SK-MEL-5 (cell line): ENCODE measurements around the gene ABCC1. TPM values are rescaled to one million over a fixed set of nuclear protein-coding genes. Genes with fewer than 3 reads are reported as not detected.
"Not testable (repeated sequence)": the region's sequence is repeated elsewhere in the genome, so short reads cannot be mapped to it uniquely, and the experiment has no call there.

Experiments used
- DNase-seq: peaks from one replicate; pipeline ENCODE4 v3.0.0-alpha.2; 2016; ENCODE audit warnings: low read depth, low spot score
- in situ Hi-C: cut with HindIII; loops from 2 replicates; pipeline ENCODE4 v1.10.0; 2016; ENCODE audit warnings: low sequenced_read_pairs, high pct_unique_total_duplicates, low pct_unique_long_range_greater_than_20kb
- total RNA-seq: library from RNA; depleted of rRNA; stranded (reverse); fragments of >200 nt; shearing (Covaris generic); gene quantifications from 2 replicates; pipeline ENCODE4 v1.2.3, GENCODE V29; 2014; rRNA removed

The ABCC1 gene
- total RNA-seq, 1 experiment from 2014 or later = 7.2 TPM

- in situ Hi-C loops = no loop called here
- no peak for DNase-seq
Observed at GRCh38 chr16:16186820-16187219, 237.4 kb downstream of the ABCC1 start.

GRCh38 chr16:16188827-16189226 lies 239.4 kb downstream of the ABCC1 start:
- DNase-seq = no peak
- in situ Hi-C loops = no loop called here

GRCh38 chr16:16189842-16190241 lies 240.4 kb downstream of the ABCC1 start:
- no peak for DNase-seq
- in situ Hi-C loops = no loop called here

GRCh38 chr16:16190546-16190945 lies 241.1 kb downstream of the ABCC1 start:
- in situ Hi-C loops = no loop called here
- DNase-seq = no peak

DNA sequence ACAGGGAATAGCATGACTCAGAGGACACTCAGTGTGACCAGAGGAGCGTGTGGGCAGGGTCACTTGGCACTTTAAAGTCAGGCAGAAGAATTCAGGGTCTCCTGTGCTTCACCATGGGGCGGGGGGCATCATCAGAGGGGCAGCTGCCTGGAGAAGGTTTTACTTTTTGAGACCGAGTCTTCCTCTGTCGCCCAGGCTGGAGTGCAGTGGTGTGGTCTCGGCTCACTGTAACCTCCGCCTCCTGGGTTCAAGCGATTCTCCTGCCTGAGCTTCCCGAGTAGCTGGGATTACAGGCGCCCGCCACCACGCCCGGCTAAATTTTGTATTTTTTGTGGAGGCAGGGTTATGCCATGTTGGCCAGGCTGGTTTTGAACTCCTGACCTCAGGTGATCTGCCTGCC lies 241.6 kb downstream of the ABCC1 start:
- in situ Hi-C loops, DNase-seq: not testable (repeated sequence)

- DNase-seq = no peak
- in situ Hi-C loops = no loop called here
Observed at GRCh38 chr16:16191493-16192167, 242.2 kb downstream of the ABCC1 start.

Other genes starting within 250 kb of the ABCC1 start
- 0.03 TPM in 1 of 2 replicates, not detected in the other for gene MYH11, start 92.6 kb upstream of the ABCC1 start, total RNA-seq
- 45.9 and 46.6 TPM in 2 replicates for gene CEP20, start 61.0 kb upstream of the ABCC1 start, total RNA-seq